Fibroblast of pulmonary artery (primary cell): ENCODE measurements around the gene DGLUCY.

Experiments
- DNase-seq: peaks from one replicate; pipeline ENCODE4 v3.0.0-alpha.2; 2010; ENCODE audit warnings: low read depth
- H3K4me3 ChIP-seq: replicated peaks from 2 replicates; pipeline ENCODE4 v1.5.1; 2011; ENCODE audit warnings: low read depth, mild to moderate bottlenecking, control low read depth, low read length, moderate library complexity
- TF ChIP-seq, protein P1 (sequence below): IDR thresholded peaks from 2 replicates; pipeline ENCODE4 v1.5.1; 2011; ENCODE audit warnings: mild to moderate bottlenecking, control low read depth, low read length, inconsistent platforms; ENCODE audit errors: missing control alignments

Gene DGLUCY

DNA sequence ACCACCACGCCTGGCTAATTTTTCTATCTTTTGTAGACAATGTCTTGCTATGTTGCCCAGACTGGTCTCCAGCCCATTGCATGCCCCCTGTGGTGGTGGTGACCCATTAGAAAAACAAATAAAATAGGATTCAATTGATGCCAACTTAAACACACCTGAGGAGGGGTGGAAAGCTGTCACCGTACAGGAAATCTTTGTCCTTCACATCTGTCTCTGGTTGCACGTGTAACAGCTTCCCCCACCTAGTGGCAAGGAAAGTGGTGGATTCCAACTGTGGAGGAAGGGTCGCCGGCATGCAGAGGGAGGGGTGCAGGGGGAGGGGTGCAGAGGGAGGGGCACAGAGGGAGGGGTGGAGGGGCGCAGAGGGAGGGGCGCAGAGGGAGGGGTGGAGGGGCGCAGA lies 156.7 kb downstream of the DGLUCY start:
- TF ChIP-seq, protein P1, sequence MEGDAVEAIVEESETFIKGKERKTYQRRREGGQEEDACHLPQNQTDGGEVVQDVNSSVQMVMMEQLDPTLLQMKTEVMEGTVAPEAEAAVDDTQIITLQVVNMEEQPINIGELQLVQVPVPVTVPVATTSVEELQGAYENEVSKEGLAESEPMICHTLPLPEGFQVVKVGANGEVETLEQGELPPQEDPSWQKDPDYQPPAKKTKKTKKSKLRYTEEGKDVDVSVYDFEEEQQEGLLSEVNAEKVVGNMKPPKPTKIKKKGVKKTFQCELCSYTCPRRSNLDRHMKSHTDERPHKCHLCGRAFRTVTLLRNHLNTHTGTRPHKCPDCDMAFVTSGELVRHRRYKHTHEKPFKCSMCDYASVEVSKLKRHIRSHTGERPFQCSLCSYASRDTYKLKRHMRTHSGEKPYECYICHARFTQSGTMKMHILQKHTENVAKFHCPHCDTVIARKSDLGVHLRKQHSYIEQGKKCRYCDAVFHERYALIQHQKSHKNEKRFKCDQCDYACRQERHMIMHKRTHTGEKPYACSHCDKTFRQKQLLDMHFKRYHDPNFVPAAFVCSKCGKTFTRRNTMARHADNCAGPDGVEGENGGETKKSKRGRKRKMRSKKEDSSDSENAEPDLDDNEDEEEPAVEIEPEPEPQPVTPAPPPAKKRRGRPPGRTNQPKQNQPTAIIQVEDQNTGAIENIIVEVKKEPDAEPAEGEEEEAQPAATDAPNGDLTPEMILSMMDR: no peak
- H3K4me3 ChIP-seq: no peak overlapping the region
- DNase-seq: no peak

DNA sequence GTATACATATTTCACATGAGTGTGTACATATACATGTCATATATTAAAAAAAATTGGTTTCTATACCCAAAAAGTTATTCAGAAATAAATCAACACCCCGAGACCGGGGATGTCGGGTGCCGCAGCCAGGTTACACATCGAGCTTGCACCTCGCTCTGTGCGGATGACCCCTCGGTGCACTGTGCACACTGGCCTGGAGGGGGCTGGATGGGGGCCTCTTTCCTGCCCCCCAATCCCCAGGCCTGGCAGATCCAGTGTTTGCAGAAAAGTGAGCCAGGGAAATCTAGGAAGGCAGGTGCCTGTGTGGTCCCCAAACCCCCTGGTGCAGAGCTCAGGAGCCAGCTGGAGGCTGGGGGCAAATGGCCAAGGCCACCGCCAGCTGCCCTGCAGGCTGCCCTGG lies 157.8 kb downstream of the DGLUCY start:
- TF ChIP-seq, protein P1: no peak
- DNase-seq: no peak
- H3K4me3 ChIP-seq: no peak overlapping the region

DNA sequence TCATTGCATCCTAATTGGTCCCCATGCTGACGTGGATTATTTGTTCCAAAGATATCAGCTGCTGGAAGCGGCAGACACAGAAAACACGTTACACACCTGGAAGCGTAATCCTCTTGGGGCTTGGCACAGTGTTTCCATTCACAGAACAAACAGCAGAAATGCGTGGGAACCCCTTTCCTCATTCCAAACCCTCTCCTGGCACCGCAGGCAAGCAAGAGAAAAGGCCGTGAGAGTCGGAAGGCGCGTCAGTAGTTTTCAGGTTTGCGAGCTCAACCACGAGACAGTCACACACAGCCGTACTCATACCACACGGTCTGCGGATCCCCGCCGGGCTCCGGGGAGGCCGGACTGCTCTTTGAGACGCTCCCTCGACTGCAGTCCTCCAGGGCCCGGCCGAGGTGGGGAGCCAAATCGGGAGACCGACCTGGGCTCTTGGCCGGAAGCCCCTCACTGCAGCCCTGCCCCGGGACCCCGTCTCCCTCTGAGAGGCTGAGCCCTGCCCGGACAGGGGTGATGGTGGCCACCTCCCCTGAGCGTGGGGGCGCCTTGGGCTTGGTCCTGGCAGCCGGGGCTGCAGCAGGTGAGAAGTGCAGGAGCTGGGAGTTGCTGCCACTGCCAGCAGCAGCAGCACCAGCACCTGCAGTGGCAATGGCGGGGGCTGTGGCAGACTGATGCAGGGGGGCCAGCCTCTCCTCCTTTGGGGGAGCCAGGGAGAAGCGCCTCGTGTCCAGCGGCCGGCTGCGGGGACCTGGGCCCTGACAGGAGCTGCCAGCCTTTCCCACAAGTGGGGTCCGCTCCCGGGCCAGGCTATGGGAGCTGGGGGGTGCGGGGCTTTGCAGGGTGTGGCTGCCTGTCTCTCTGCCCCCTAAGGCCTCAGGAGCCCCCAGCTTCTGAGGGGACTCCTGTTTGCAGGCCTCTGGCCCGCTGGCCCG lies 158.7 kb downstream of the DGLUCY start:
- TF ChIP-seq, protein P1: no peak
- H3K4me3 ChIP-seq: no peak overlapping the region
- DNase-seq: no peak

DNA sequence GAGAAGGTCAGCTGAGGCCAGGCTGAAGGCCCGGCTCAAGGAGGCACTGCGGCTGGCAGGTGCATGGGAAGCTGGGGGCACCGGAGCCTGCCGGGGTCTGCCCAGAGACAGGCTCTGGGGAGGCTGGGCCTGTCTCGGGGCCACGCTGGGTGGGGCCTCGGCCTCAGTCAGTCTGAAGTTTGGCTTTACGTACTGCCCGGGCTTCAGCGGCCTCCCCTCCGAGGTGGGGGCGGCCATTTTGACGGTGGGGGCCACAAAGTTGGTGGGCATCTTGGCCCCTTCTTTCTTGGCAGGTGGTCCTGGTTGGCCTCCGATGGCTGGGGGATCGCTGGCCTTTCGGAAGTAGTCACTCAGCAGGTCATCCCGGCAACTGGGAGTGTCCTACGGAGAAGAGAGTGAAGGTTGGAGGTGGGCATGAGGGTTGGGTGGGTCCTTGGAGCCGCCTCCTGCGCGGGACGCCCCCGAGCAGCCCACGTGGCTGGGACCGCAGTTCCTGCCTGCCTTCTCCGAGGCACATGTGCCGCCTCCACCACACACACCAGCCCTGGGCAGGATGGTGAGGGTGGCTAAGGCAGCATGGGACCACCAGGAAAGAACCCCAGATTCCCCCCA lies 159.5 kb downstream of the DGLUCY start:
- no peak overlapping the region for H3K4me3 ChIP-seq
- no peak for DNase-seq
- TF ChIP-seq, protein P1: no peak

DNA sequence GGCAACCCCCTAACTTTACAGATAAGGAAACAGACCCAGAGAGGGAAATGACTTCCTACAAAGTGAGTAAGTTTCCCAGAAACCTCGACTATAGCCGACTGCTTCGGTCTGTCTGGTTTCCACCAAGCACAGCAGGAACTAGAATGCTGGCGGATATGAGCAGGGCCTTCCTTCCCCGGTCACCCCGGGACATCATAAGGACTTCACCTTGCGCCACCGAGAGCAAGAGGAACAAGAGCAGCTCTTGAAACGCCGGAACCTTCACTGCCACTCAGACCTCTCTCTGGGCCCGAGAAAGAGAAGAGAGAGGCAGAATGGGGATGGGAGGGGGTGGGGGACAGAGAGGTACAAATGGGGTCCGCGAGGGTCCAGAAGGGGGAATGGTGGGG lies 160.0 kb downstream of the DGLUCY start:
- TF ChIP-seq, protein P1: no peak
- DNase-seq: no peak
- H3K4me3 ChIP-seq: no peak overlapping the region

DNA sequence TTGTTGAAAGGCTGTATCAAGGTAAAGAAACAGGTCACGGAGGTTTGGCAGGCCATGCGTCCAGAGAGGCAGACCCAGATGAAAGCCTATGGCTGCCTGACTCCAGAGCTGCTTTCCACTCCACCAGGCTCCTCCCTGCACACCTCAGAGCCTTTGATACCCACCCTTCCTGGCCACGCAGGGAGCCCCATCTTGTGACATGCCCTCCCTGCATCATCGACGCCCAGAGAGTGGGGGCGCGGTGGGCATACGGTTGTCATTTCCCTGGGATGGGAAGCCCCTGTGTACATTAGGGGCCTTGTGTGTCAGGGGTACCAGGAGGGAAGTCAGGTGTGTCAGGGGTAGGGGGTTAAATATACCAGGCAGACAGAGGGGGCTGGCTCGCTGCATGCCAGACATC lies 160.9 kb downstream of the DGLUCY start:
- TF ChIP-seq, protein P1: no peak
- no peak overlapping the region for H3K4me3 ChIP-seq
- no peak for DNase-seq
